Lower leg skin (tissue), 4 donors: ENCODE data around the gene BHLHE23. TPM values are rescaled to one million over a fixed set of nuclear protein-coding genes. Genes with fewer than 3 reads are reported as not detected.
"Not testable (repeated sequence)": the region's sequence is repeated elsewhere in the genome, so short reads cannot be mapped to it uniquely, and the experiment has no call there.

Source experiments
- DNase-seq, 2 donors: peaks; one replicate each; pipeline ENCODE4 v3.0.0-alpha.2; 2019; ENCODE audit warnings: low spot score in 2 of 2
- H3K4me3 ChIP-seq: fragments of 200-600 bp; sonication (generic); 2 replicates; pipeline ENCODE4 v1.5.1; 2017; ENCODE audit warnings: mild to moderate bottlenecking, low read depth; ENCODE audit not compliant: poor library complexity, severe bottlenecking
- POLR2A ChIP-seq, 2 donors: fragments of 450-650 bp; IDR thresholded peaks; one replicate each; pipeline ENCODE4 v1.6.1; 2016 to 2017; ENCODE audit warnings: antibody characterized with exemption in 2 of 2, mild to moderate bottlenecking in 1 of 2, moderate library complexity in 1 of 2
- WGBS, 2 donors: methylation state at CpG; one replicate each; pipeline ENCODE4 v1.1.5; 2018; 5-methylcytosine and 5-hydroxymethylcytosine counted together
- intact Hi-C: fragments of 100-400 bp; cut with DNase I; formaldehyde crosslinking; loops from one replicate; pipeline ENCODE4 v1.15.0; 2023; ENCODE audit warnings: low total_unique reads
- total RNA-seq, 4 donors: library from RNA; depleted of rRNA; stranded (reverse); fragments of >200 nt; gene quantifications; one replicate each; pipeline ENCODE4 v1.1.0, GENCODE V29; 2016
- TF ChIP-seq, protein P1 (sequence below), 3 donors: fragments of 450-650 bp; IDR thresholded peaks; one replicate each; pipeline ENCODE4 v1.5.1; 2016; ENCODE audit warnings: antibody characterized with exemption in 3 of 3, mild to moderate bottlenecking in 3 of 3, moderate library complexity in 2 of 3

BHLHE23 gene
- total RNA-seq, 4 donors from 2014 or later = 0.23 TPM; not detected in 3

- intact Hi-C loops = no loop called here
- 90 to 91% methylated on average over 30 to 32 of the region's 32 CpGs for WGBS, 2 donors
- no peak overlapping the region for H3K4me3 ChIP-seq
- no peak for DNase-seq
- TF ChIP-seq, protein P1, sequence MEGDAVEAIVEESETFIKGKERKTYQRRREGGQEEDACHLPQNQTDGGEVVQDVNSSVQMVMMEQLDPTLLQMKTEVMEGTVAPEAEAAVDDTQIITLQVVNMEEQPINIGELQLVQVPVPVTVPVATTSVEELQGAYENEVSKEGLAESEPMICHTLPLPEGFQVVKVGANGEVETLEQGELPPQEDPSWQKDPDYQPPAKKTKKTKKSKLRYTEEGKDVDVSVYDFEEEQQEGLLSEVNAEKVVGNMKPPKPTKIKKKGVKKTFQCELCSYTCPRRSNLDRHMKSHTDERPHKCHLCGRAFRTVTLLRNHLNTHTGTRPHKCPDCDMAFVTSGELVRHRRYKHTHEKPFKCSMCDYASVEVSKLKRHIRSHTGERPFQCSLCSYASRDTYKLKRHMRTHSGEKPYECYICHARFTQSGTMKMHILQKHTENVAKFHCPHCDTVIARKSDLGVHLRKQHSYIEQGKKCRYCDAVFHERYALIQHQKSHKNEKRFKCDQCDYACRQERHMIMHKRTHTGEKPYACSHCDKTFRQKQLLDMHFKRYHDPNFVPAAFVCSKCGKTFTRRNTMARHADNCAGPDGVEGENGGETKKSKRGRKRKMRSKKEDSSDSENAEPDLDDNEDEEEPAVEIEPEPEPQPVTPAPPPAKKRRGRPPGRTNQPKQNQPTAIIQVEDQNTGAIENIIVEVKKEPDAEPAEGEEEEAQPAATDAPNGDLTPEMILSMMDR (IDR thresholded peaks at IDR 0.05) = no peak
- no peak for TF ChIP-seq POLR2A (IDR thresholded peaks at IDR 0.05)
Observed at GRCh38 chr20:62962891-62963613, 43.7 kb downstream of the BHLHE23 start.

DNA sequence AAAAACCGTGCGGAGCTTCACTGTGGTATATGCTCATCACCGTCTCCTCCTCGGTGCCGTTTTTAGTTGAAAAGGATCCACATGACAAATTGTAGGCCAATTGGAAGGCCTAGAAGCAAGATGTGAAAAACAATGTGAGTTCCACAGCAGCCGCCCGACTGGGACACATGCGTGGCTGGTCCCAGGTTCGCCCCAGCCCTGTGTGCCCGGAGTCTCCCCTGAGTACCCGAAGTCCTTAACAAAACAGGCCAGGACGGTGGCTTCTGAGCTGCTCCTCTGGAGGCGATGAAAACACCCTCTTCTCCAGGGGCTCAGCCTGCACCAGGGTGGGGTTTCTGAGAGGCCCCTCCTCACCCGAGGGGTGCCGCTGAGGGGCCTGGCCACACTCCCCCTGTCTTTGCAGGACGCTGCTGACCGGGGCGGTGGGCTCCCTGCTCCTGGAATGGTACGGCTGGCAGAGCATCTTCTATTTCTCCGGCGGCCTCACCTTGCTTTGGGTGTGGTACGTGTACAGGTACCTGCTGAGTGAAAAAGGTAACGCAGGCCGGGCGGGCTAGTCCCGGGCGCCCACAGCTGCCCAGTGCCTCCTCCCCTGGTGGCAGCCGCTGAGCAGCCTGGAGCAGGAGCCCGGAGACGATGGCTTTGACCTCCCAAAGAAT is 44.4 kb downstream of the BHLHE23 start:
- intact Hi-C loops = no loop called here
- 94% methylated on average over 30 of the region's 30 CpGs for WGBS, 2 donors
- TF ChIP-seq, protein P1 (IDR thresholded peaks at IDR 0.05) = no peak
- no peak for TF ChIP-seq POLR2A (IDR thresholded peaks at IDR 0.05)
- DNase-seq = no peak
- H3K4me3 ChIP-seq = no peak overlapping the region

- WGBS, 2 donors = 86 to 92% methylated on average over 8 of the region's 8 CpGs
- no peak for TF ChIP-seq POLR2A (IDR thresholded peaks at IDR 0.05)
- TF ChIP-seq, protein P1 (IDR thresholded peaks at IDR 0.05) = no peak
- intact Hi-C loops = no loop called here
- no peak for DNase-seq
- H3K4me3 ChIP-seq = no peak overlapping the region
Observed at GRCh38 chr20:62961799-62962198, 45.0 kb downstream of the BHLHE23 start.

DNA sequence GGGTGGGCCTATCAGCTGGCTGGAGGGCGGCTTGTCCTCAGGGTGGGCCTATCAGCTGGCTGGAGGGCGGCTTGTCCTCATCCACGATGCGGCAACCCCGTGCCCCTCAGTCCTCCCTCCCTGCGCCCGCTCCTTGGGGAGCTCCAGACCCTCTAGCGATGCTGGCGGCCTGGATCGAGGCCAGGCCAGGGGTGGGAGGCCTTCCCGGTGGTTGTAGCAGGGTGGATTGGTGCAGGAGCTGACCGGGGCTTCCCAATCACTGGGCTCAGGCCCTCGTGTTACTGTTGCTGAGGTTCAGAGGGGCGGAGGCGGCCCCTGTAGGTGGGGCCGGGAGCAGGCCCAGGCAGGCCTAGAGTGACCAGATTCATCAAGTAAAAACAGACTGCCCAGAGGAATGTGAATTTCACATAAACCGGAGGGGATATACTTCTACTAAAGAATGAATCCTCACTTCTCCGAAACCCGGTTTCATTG is 45.4 kb downstream of the BHLHE23 start:
- DNase-seq = no peak
- 81 to 86% methylated on average over 6 to 15 of the region's 19 CpGs for WGBS, 2 donors

DNA sequence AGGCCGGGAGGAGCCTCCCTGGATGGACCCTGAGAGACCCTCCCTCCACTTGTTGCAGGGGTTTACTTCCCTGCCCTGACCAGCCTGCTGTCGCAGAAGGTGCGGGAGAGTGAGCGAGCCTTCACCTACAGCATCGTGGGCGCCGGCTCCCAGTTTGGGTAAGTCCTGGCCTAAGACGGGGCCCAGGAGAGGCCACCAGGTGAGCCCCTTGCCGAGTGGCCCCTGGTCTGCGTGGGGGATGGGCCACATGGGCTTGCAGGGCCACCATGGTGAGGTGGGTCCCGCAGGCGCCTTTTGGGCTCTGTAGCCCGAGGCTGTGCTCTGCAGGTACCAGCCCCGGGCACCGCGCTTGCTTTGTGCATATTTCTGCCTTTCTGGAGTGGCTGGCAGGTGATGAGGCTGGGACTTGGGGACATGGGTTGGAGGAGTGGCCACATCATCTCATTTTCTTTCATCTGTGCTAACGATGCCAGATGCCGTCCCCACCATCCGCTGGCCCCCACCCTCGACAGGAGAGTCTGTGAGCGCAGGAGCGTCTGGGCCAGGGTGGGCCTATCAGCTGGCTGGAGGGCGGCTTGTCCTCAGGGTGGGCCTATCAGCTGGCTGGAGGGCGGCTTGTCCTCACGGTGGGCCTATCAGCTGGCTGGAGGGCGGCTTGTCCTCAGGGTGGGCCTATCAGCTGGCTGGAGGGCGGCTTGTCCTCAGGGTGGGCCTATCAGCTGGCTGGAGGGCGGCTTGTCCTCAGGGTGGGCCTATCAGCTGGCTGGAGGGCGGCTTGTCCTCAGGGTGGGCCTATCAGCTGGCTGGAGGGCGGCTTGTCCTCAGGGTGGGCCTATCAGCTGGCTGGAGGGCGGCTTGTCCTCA is 46.1 kb downstream of the BHLHE23 start:
- intact Hi-C loops, DNase-seq: not testable (repeated sequence)
- WGBS, 2 donors = 90 to 93% methylated on average over 16 to 23 of the region's 31 CpGs

More for the DNA sequence above, 45.4 kb downstream of the BHLHE23 start:
- TF ChIP-seq POLR2A (IDR thresholded peaks at IDR 0.05) = no peak
- TF ChIP-seq, protein P1 (IDR thresholded peaks at IDR 0.05) = no peak
- H3K4me3 ChIP-seq = no peak overlapping the region
- intact Hi-C loops = no loop called here

More for the DNA sequence above, 46.1 kb downstream of the BHLHE23 start:
- H3K4me3 ChIP-seq = not testable (repeated sequence)
